Neural progenitor cell (in vitro differentiated cells): Measurements from ENCODE around the gene UBE2D2.

Source experiments
- CTCF ChIP-seq: fragments of 200-600 bp; sonication (generic); IDR thresholded peaks from 2 replicates; pipeline ENCODE4 v1.5.1; 2017; ENCODE audit warnings: antibody characterized with exemption, mild to moderate bottlenecking
- EZH2phosphoT487 ChIP-seq: fragments of 200-600 bp; sonication (generic); IDR thresholded peaks from 2 replicates; pipeline ENCODE4 v1.6.1; 2017; ENCODE audit warnings: antibody characterized with exemption

- TF ChIP-seq CTCF, result peak; percentile 69
- TF ChIP-seq EZH2phosphoT487, result no peak
Observed at GRCh38 chr5:139574641-139575312, 13.6 kb downstream of the UBE2D2 start.
